Thymus (tissue), 11 donors: Measurements from ENCODE around the gene MEX3D. TPM values are rescaled to one million over a fixed set of nuclear protein-coding genes. Genes with fewer than 3 reads are reported as not detected.
A peak's percentile ranks its signal among the peaks of the same experiment; 100 is the strongest.

ENCODE experiments used
- DNase-seq, 9 donors: peaks; one replicate each; pipeline ENCODE4 v3.0.0-alpha.2; 2013; ENCODE audit warnings: low spot score in 9 of 9, low read depth in 6 of 9, missing footprints in 1 of 9
- H3K27ac ChIP-seq, 2 donors: one replicate each; pipeline ENCODE4 v1.5.1; 2013; ENCODE audit warnings: control low read depth in 1 of 2, low read depth in 1 of 2, low read length in 1 of 2, mild to moderate bottlenecking in 1 of 2, moderate library complexity in 1 of 2
- H3K27me3 ChIP-seq, 2 donors: one replicate each; pipeline ENCODE4 v1.5.1; 2013; ENCODE audit warnings: low read length in 1 of 2; ENCODE audit not compliant: control insufficient read depth in 2 of 2, insufficient read depth in 1 of 2
- H3K36me3 ChIP-seq, 2 donors: one replicate each; pipeline ENCODE4 v1.5.1; 2013; ENCODE audit warnings: low read length in 1 of 2, mild to moderate bottlenecking in 1 of 2, moderate library complexity in 1 of 2; ENCODE audit not compliant: control insufficient read depth in 2 of 2, insufficient read depth in 2 of 2
- H3K4me1 ChIP-seq, 2 donors: one replicate each; pipeline ENCODE4 v1.5.1; 2013; ENCODE audit warnings: low read length in 2 of 2; ENCODE audit not compliant: control insufficient read depth in 2 of 2, insufficient read depth in 2 of 2
- H3K4me3 ChIP-seq, 2 donors: one replicate each; pipeline ENCODE4 v1.5.1; 2013; ENCODE audit warnings: low read length in 2 of 2, control low read depth in 1 of 2, mild to moderate bottlenecking in 1 of 2
- H3K9me3 ChIP-seq, 2 donors: one replicate each; pipeline ENCODE4 v1.5.1; 2013; ENCODE audit warnings: low read length in 1 of 2, mild to moderate bottlenecking in 1 of 2; ENCODE audit not compliant: control insufficient read depth in 2 of 2, insufficient read depth in 1 of 2
- WGBS: extraction: QIAGEN DNeasy Blood & Tissue Kit; methylation state at CpG from one replicate; pipeline ENCODE4 v1.1.7; 2013; 5-methylcytosine and 5-hydroxymethylcytosine counted together
- polyA plus RNA-seq: library from polyadenylated mRNA; stranded (reverse); fragments of 200-250 nt; gene quantifications from one replicate; pipeline ENCODE4 v1.2.3, GENCODE V29; 2013
- total RNA-seq: library from RNA; stranded (reverse); fragments of 120-200 nt; gene quantifications from one replicate; pipeline ENCODE4 v1.2.4, GENCODE V29; 2013
- donor health status: healthy.

Gene MEX3D
- total and polyA plus RNA-seq, 2 donors, result 5.4 to 13.0 TPM

- no peak overlapping the region for H3K4me3 ChIP-seq
- 97% methylated on average over 15 of the region's 15 CpGs for WGBS
- no peak for DNase-seq
- H3K27ac ChIP-seq, result no peak overlapping the region
- peaks cover 62 to 72% of the 10 kb centered on the region in 2 donors for H3K36me3 ChIP-seq
- H3K4me1 ChIP-seq, result peaks cover 3 to 22% of the 10 kb centered on the region in 2 donors
- H3K27me3 ChIP-seq, result no peaks in the 10 kb centered on the region
- H3K9me3 ChIP-seq, result peaks cover 0 to 7% of the 10 kb centered on the region in 2 donors
Observed at GRCh38 chr19:1611353-1611752, 43.2 kb upstream of the MEX3D start.

GRCh38 chr19:1610579-1610978 lies 42.5 kb upstream of the MEX3D start:
- Histone ChIP-seq H3K27me3 (no peaks in the 10 kb centered on the region), H3K9me3 (peaks cover 0 to 11% of the 10 kb centered on the region in 2 donors), H3K36me3 (peaks cover 57 to 65% of the 10 kb centered on the region in 2 donors), H3K27ac (no peak overlapping the region), H3K4me1 (peaks cover 7 to 29% of the 10 kb centered on the region in 2 donors), H3K4me3 (no peak overlapping the region)
- WGBS, result 83% methylated on average over 11 of the region's 11 CpGs
- no peak for DNase-seq

GRCh38 chr19:1609680-1610474 lies 41.8 kb upstream of the MEX3D start:
- H3K9me3 ChIP-seq, result peaks cover 0 to 11% of the 10 kb centered on the region in 2 donors
- peaks cover 50 to 58% of the 10 kb centered on the region in 2 donors for H3K36me3 ChIP-seq
- H3K27ac ChIP-seq, result peak overlapping the region in 1 of 2 donors; percentile 8
- DNase-seq, result no peak
- 95% methylated on average over 16 of the region's 16 CpGs for WGBS
- peaks cover 7 to 32% of the 10 kb centered on the region in 2 donors for H3K4me1 ChIP-seq
- no peak overlapping the region for H3K4me3 ChIP-seq
- H3K27me3 ChIP-seq, result no peaks in the 10 kb centered on the region

GRCh38 chr19:1609103-1609396 lies 40.9 kb upstream of the MEX3D start:
- Histone ChIP-seq H3K9me3 (peaks cover 0 to 11% of the 10 kb centered on the region in 2 donors), H3K4me3 (no peak overlapping the region), H3K27ac (no peak overlapping the region), H3K27me3 (no peaks in the 10 kb centered on the region), H3K36me3 (peaks cover 42 to 50% of the 10 kb centered on the region in 2 donors), H3K4me1 (peaks cover 7 to 40% of the 10 kb centered on the region in 2 donors)
- DNase-seq, result no peak
- WGBS, result 16% methylated on average over 10 of the region's 10 CpGs

GRCh38 chr19:1608359-1609102 lies 40.4 kb upstream of the MEX3D start:
- 33% methylated on average over 23 of the region's 23 CpGs for WGBS
- H3K4me1 ChIP-seq, result peaks cover 7 to 42% of the 10 kb centered on the region in 2 donors
- H3K27ac ChIP-seq, result peak overlapping the region in 1 of 2 donors; percentile 37
- no peaks in the 10 kb centered on the region for H3K27me3 ChIP-seq
- peaks cover 0 to 11% of the 10 kb centered on the region in 2 donors for H3K9me3 ChIP-seq
- no peak for DNase-seq
- peaks cover 37 to 45% of the 10 kb centered on the region in 2 donors for H3K36me3 ChIP-seq
- no peak overlapping the region for H3K4me3 ChIP-seq

GRCh38 chr19:1606138-1606651 lies 38.1 kb upstream of the MEX3D start:
- WGBS, result 28% methylated on average over 16 of the region's 16 CpGs
- Histone ChIP-seq H3K4me3 (peak overlapping the region; percentile 97 to 100), H3K27ac (peak overlapping the region; percentile 98 to 99), H3K36me3 (peaks cover 19 to 26% of the 10 kb centered on the region in 2 donors), H3K27me3 (no peaks in the 10 kb centered on the region), H3K4me1 (peaks cover 7 to 39% of the 10 kb centered on the region in 2 donors), H3K9me3 (peaks cover 0 to 9% of the 10 kb centered on the region in 2 donors)
- no peak for DNase-seq

GRCh38 chr19:1605236-1606137 lies 37.4 kb upstream of the MEX3D start, which contains the start of gene UQCR11:
TSS of gene UQCR11 (minus strand) at chr19:1605462. CDS start at chr19:1605409, 53 bp downstream.
- H3K4me3 ChIP-seq, result peak within 1 kb of the TSS; percentile 97 to 100
- H3K36me3 ChIP-seq, result peaks cover 16 to 21% of the 10 kb centered on the region in 2 donors
- peaks cover 7 to 39% of the 10 kb centered on the region in 2 donors for H3K4me1 ChIP-seq
- peaks cover 0 to 9% of the 10 kb centered on the region in 2 donors for H3K9me3 ChIP-seq
- H3K27me3 ChIP-seq, result no peaks in the 10 kb centered on the region
- peak; percentile 79 to 95 (median 85) for DNase-seq
- under 1% methylated on average over 79 of the region's 79 CpGs for WGBS
- H3K27ac ChIP-seq, result peak within 1 kb of the TSS; percentile 98 to 99

GRCh38 chr19:1602091-1602707 lies 34.1 kb upstream of the MEX3D start:
- Histone ChIP-seq H3K4me1 (peaks cover 5 to 23% of the 10 kb centered on the region in 2 donors), H3K27me3 (no peaks in the 10 kb centered on the region), H3K4me3 (no peak overlapping the region), H3K36me3 (peaks cover 30 to 31% of the 10 kb centered on the region in 2 donors), H3K27ac (no peak overlapping the region), H3K9me3 (peaks cover 0 to 5% of the 10 kb centered on the region in 2 donors)
- no peak for DNase-seq
- WGBS, result 97% methylated on average over 21 of the region's 21 CpGs
